ENCODE measurements around the gene CDH5. TPM values are rescaled to one million over a fixed set of nuclear protein-coding genes. Genes with fewer than 3 reads are reported as not detected.

CDH5 gene
- total RNA-seq (100 to 1,000 TPM in 1 of 2 donors, 10 to 100 TPM in 1; 80.2 to 196 TPM), polyA plus RNA-seq (10 to 100 TPM; 29.9 to 82.1 TPM)
- long read RNA-seq, donor 1, full-length matches to known transcripts = 11 of 43 reads
- long read RNA-seq, donor 1, partial matches to known transcripts = 32 of 43 reads
- long read RNA-seq, donor 1, other reads (novel, unspliced or antisense) = 0 of 43 reads
- long read RNA-seq, donor 2, full-length matches to known transcripts = 7 of 28 reads
- long read RNA-seq, donor 2, partial matches to known transcripts = 21 of 28 reads
- long read RNA-seq, donor 2, other reads (novel, unspliced or antisense) = 0 of 28 reads
- long read RNA-seq, donor 3, full-length matches to known transcripts = 9 of 51 reads
- long read RNA-seq, donor 3, partial matches to known transcripts = 42 of 51 reads
- long read RNA-seq, donor 3, other reads (novel, unspliced or antisense) = 0 of 51 reads
- long read RNA-seq, donor 4, full-length matches to known transcripts = 3 of 57 reads
- long read RNA-seq, donor 4, partial matches to known transcripts = 54 of 57 reads
- long read RNA-seq, donor 4, other reads (novel, unspliced or antisense) = 0 of 57 reads
- long read RNA-seq, donor 5, full-length matches to known transcripts = 18 of 87 reads
- long read RNA-seq, donor 5, partial matches to known transcripts = 69 of 87 reads
- long read RNA-seq, donor 5, other reads (novel, unspliced or antisense) = 0 of 87 reads

GRCh38 chr16:66366433-66367299 lies at the start of gene CDH5:
CDH5 (plus strand) TSS chr16:66366691; CDS start chr16:66379338, 12,647 bp downstream.
- DNase-seq (peak; percentile 65 to 79 (median 68)), ATAC-seq (ENCODE audit: insufficient read depth, low FRiP score) (no peak)
- Histone ChIP-seq H3K27me3 (ENCODE audit: control insufficient read depth in 3 of 3, insufficient read depth in 3 of 3, low read length in 2 of 3) (no peaks in the 10 kb centered on the region), H3K36me3 (ENCODE audit: control insufficient read depth in 4 of 4, insufficient read depth in 4 of 4, low read length in 4 of 4) (no peaks in the 10 kb centered on the region), H3K9me3 (ENCODE audit: control insufficient read depth in 4 of 4, insufficient read depth in 3 of 4, low read length in 3 of 4) (no peaks in the 10 kb centered on the region), H3K4me3 (peak within 1 kb of the TSS; percentile 57), H3K27ac (ENCODE audit: low read depth in 1 of 2, low read length in 1 of 2) (peak within 1 kb of the TSS; percentile 58 to 90), H3K4me1 (ENCODE audit: control insufficient read depth in 5 of 5, insufficient read depth in 5 of 5, low read length in 5 of 5) (peaks cover 0 to 32% (median 7%) of the 10 kb centered on the region in 5 donors), H3K9ac (ENCODE audit: insufficient read depth in 1 of 2, low read length in 2 of 2) (no peak within 1 kb of the TSS)
- no peak for TF ChIP-seq CTCF (IDR thresholded peaks at IDR 0.05; ENCODE audit: control extremely low read depth, extremely low read depth)
- 49 to 51% methylated on average over 25 of the region's 25 CpGs for WGBS, 2 donors

- Histone ChIP-seq H3K27ac (ENCODE audit: low read depth in 1 of 2, low read length in 1 of 2) (no peak overlapping the region), H3K27me3 (ENCODE audit: control insufficient read depth in 3 of 3, insufficient read depth in 3 of 3, low read length in 2 of 3) (peaks cover 0 to 3% (median 0%) of the 10 kb centered on the region in 3 donors), H3K9ac (ENCODE audit: insufficient read depth in 1 of 2, low read length in 2 of 2) (no peak overlapping the region), H3K4me1 (ENCODE audit: control insufficient read depth in 5 of 5, insufficient read depth in 5 of 5, low read length in 5 of 5) (peaks cover 0 to 5% (median 0%) of the 10 kb centered on the region in 5 donors), H3K4me3 (no peak overlapping the region), H3K9me3 (ENCODE audit: control insufficient read depth in 4 of 4, insufficient read depth in 3 of 4, low read length in 3 of 4) (no peaks in the 10 kb centered on the region), H3K36me3 (ENCODE audit: control insufficient read depth in 4 of 4, insufficient read depth in 4 of 4, low read length in 4 of 4) (no peaks in the 10 kb centered on the region)
- TF ChIP-seq CTCF (IDR thresholded peaks at IDR 0.05; ENCODE audit: control extremely low read depth, extremely low read depth) = no peak
- WGBS, 2 donors = 84 to 96% methylated on average over 1 of the region's 1 CpG
- DNase-seq = no peak
- ATAC-seq (ENCODE audit: insufficient read depth, low FRiP score) = no peak
Measured at GRCh38 chr16:66318505-66318904, 48.0 kb upstream of the CDH5 start.

- Histone ChIP-seq H3K4me1 (ENCODE audit: control insufficient read depth in 5 of 5, insufficient read depth in 5 of 5, low read length in 5 of 5) (peaks cover 0 to 12% (median 0%) of the 10 kb centered on the region in 5 donors), H3K9ac (ENCODE audit: insufficient read depth in 1 of 2, low read length in 2 of 2) (no peak overlapping the region), H3K36me3 (ENCODE audit: control insufficient read depth in 4 of 4, insufficient read depth in 4 of 4, low read length in 4 of 4) (no peaks in the 10 kb centered on the region), H3K9me3 (ENCODE audit: control insufficient read depth in 4 of 4, insufficient read depth in 3 of 4, low read length in 3 of 4) (no peaks in the 10 kb centered on the region), H3K4me3 (no peak overlapping the region), H3K27me3 (ENCODE audit: control insufficient read depth in 3 of 3, insufficient read depth in 3 of 3, low read length in 2 of 3) (peaks cover 0 to 3% (median 0%) of the 10 kb centered on the region in 3 donors), H3K27ac (ENCODE audit: low read depth in 1 of 2, low read length in 1 of 2) (no peak overlapping the region)
- no peak for TF ChIP-seq CTCF (IDR thresholded peaks at IDR 0.05; ENCODE audit: control extremely low read depth, extremely low read depth)
- DNase-seq (no peak), ATAC-seq (ENCODE audit: insufficient read depth, low FRiP score) (no peak)
Measured at GRCh38 chr16:66320774-66321173, 45.7 kb upstream of the CDH5 start.
